GM11168 (cell line): ENCODE results near the gene FBXW9.
"Not testable (repeated sequence)": the region's sequence is repeated elsewhere in the genome, so short reads cannot be mapped to it uniquely, and the experiment has no call there.

Experiments used
- in situ Hi-C: fragments of 300-500 bp; cut with MboI; formaldehyde crosslinking; loops from one replicate; pipeline ENCODE4 v1.12.0; 2022; ENCODE audit warnings: low sequenced_read_pairs; ENCODE audit not compliant: unreplicated experiment

FBXW9 gene

GRCh38 chr19:12715929-12716328, 19.5 kb upstream of the FBXW9 start:
- in situ Hi-C loops, result no loop called here

GRCh38 chr19:12715102-12715501, 18.7 kb upstream of the FBXW9 start:
- in situ Hi-C loops, result no loop called here

- in situ Hi-C loops, result not testable (repeated sequence)
Observed at GRCh38 chr19:12713304-12713703, 16.9 kb upstream of the FBXW9 start.

DNA sequence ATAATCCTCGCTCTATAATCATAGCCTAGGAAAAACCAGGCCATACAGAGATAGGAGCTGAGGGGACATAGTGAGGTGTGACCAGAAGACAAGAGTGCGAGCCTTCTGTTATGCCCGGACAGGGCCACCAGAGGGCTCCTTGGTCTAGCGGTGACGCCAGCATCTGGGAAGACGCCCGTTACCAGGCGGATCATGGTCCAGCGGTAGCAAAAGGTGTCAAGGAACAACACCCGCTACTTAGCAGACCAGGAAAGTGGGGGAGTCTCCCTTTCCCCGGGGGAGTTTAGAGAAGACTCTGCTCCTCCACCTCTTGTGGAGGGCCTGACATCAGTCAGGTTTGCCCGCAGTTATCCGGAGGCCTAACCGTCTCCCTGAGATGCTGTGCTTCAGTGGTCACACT, 15.6 kb upstream of the FBXW9 start:
- in situ Hi-C loops, result not testable (repeated sequence)

GRCh38 chr19:12711187-12711586, 14.8 kb upstream of the FBXW9 start:
- in situ Hi-C loops, result no loop called here

- in situ Hi-C loops, result no loop called here
Observed at GRCh38 chr19:12708641-12709040, 12.2 kb upstream of the FBXW9 start.

GRCh38 chr19:12706332-12706718, 9.9 kb upstream of the FBXW9 start:
- in situ Hi-C loops, result no loop called here

- in situ Hi-C loops, result no loop called here
Observed at GRCh38 chr19:12705654-12706331, 9.4 kb upstream of the FBXW9 start.

GRCh38 chr19:12705169-12705568, 8.7 kb upstream of the FBXW9 start:
- in situ Hi-C loops, result no loop called here

DNA sequence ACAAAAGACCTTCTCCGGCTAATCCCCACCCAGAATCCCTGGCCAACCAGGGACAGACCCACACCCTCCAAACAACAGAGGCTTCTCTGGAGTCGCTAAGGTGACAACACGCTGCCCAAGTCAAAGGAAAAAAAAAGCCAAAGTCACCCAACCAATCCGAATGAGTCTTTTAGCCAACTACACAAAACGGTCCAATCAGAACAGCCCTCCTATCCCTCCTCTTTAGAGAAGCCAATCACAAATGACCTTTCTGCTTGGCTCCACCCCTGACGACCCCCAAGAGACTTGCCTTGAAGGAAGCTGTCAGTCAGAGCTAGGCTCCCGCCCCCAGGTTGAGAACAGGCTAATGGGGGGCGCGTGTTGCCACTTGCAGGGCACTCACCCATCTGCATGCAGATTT, 6.6 kb upstream of the FBXW9 start:
- in situ Hi-C loops, result no loop called here

GRCh38 chr19:12701596-12702282, 5.3 kb upstream of the FBXW9 start:
- in situ Hi-C loops, result no loop called here

GRCh38 chr19:12698138-12698537, 1.7 kb upstream of the FBXW9 start:
- in situ Hi-C loops, result no loop called here

DNA sequence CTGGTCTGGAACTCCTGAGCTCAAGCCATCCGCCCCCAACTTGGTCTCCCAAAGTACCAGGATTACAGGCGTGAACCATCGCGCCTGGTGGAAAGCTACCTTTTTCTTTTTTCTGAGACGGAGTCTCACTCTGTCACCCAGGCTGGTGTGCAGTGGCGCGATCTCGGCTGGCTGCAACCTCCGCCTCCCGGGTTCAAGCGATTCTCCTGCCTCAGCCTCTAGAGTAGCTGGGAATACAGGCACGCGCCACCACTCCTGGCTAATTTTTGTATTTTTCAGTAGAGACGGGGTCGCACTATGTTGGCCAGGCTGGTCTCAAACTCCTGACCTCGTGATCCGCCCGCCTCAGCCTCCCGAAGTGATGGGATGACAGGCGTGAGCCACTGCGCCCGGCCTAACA, 994 bp upstream of the FBXW9 start:
- in situ Hi-C loops, result not testable (repeated sequence)

DNA sequence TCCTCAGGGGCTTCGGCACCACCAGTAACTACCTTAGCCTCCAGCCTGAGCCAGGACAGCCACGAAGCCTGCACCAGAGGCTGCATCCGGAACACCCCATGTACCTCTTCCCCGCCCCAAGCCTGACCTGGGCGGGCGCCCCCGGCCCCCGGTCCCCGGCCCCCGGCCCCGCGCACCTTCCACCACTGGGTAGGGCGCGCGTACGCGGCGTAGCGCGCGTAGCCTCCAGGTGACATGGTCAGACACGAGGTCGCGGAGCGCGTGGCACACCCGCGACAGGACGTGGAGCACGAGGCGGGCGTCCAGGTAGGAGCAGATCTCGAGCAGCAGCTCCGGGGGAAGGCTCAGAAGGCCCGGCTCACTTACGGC, 450 bp downstream of the FBXW9 start:
- in situ Hi-C loops, result no loop called here

DNA sequence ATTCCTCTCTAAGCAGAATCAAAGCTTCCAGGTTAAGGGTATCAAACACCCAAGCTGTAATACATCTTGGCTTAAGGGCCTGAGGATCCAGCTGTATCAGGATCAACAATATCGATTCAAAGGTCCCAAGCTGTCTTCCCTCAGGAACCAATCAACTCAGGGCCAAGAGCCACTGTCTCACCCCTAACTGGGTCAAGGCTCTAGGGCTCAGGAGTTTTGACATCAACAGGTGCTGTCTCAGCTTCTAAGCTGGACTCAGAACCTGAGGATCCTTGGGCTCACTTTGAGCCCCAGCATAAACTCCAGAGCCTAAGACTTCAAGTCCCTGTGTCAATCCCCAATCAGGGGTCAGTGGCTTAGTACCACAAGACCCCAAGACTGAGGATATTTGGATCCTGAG, 917 bp downstream of the FBXW9 start:
- in situ Hi-C loops, result no loop called here

- in situ Hi-C loops, result no loop called here
Observed at GRCh38 chr19:12695096-12695495, 1.3 kb downstream of the FBXW9 start.

DNA sequence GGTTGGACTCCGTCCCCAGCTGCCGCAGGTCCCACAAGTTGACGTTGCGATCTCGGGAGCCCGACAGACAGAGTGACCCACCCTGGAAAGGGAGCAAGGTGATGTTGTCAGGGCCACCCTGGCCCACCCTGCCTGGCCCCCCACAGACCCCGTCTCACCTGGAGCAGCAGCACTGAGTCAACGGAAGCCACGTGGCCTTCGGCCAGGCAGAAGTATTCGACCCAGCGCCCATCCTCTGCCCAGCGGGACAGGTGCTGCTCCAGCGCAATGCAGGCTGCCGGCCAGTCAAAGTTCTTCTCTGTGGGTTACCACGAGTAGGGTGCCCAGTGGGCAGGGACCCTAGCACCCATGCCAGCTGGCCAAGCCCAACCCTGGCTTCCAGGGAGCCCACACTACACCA, 1.8 kb downstream of the FBXW9 start:
- in situ Hi-C loops, result no loop called here

DNA sequence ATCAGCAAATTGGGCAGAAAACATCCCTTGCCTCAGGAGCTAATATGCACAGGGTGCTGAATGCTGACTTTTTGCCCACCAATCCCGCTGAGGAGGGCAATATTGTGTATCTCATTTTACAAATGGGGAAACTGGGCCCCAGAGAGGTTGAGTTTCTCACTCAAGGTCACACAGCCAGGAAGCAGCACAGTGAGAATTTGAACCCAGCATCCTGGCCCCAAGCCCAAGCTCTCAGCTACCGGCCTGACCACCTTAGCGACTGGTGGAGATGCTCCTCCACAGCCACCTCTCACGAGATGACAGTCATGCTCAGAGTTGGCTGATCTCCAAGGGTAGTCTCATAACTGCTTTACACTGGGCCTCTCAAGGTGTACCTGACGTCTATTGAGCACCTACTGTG, 3.5 kb downstream of the FBXW9 start:
- in situ Hi-C loops, result no loop called here

DNA sequence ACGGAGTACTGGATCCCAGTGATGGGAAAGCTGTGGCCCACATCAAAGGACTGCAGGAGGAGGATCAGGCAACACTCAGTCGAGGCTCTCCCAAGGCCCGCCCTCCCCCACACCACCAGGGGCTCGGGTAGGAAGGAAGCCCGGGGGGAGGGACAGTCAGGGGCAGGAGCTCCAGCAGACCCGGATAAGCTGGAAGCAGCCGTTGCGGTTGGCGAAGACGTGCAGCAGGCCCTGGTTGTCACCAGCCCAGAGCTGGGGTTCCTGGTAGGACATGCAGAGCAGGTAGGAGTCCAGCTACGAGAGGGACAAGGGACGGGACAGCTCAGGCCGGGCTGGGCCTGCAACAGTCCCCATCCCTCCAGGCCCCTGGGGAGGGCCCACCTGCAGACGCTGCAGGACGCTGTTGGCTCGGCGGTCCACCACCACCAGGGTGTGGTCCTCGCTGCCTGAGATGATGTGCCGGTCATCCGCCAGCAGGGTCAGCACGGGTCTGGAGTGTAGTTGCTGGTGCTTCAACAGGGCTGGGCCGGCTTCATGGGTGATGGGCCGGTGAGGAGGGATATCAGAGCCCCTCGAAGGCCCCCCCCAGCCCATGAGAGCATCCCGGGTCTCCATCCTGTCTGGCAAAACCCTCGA, 6.7 kb downstream of the FBXW9 start:
- in situ Hi-C loops, result no loop called here

GRCh38 chr19:12689012-12689411, 7.4 kb downstream of the FBXW9 start:
- in situ Hi-C loops, result no loop called here

DNA sequence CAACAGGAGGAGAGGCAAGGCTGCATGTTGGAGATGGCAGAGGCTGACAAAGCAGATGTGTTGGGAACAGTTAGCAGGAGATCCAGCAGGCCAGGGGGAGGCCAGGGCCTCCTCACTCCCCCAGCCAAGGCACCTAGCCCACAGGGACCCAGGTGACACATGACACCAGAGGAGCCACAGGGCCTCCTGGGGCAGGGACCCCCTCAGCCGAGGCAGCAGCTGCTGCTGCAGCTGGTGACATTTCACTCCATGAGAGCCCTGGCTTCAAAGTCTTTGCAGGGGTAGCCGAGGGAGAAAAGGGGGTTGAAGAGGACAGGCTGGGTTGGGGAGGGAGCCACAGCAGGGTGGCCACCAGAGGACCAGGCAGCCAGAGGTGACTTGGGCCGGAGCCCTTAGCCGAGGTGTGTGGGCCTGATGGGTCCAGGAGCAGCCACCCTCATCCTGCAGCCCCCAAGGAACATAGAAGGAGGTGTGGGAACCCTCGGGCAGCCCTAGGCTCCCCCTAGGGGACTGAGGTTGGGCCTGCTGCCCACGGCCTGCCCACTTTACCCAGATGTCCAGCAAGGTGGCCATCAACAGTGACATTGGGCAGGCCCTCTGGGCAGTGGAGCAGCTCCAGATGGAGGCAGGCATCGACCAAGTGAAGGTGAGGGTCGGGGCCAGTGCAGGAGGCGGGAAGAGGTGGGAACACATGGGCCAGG, 8.8 kb downstream of the FBXW9 start, which contains the start of gene GNG14:
Gene GNG14, plus strand, starts transcription at position 503 of the 701 bp plus-strand sequence. Its CDS starts 51 bp downstream, at position 554.
- in situ Hi-C loops, result no loop called here
